Gastrocnemius medialis (tissue), 4 donors: ENCODE data around the gene IL22RA1. TPM values are rescaled to one million over a fixed set of nuclear protein-coding genes. Genes with fewer than 3 reads are reported as not detected.
A peak's percentile ranks its signal among the peaks of the same experiment; 100 is the strongest.

Experiments
- ATAC-seq, 2 donors: fragments of 150-250 bp; one replicate each; pipeline ENCODE4 v1.9.1; 2016
- DNase-seq, 2 donors: peaks; one replicate each; pipeline ENCODE4 v3.0.0-alpha.2; 2019
- H3K27ac ChIP-seq, 4 donors: fragments of 200-600 bp; sonication (generic); 1 replicate in 1 of 4; 2 replicates in 3 of 4; pipeline ENCODE4 v1.5.1; 2016 to 2018; ENCODE audit warnings: mild to moderate bottlenecking in 2 of 4, moderate library complexity in 1 of 4
- H3K27me3 ChIP-seq, 3 donors: fragments of 200-600 bp; sonication (generic) in 2 of 3; 1 replicate in 1 of 3; 2 replicates in 2 of 3; pipeline versions ENCODE4 v1.5.1 to v1.6.0; 2016 to 2019; ENCODE audit warnings: mild to moderate bottlenecking in 1 of 3, moderate library complexity in 1 of 3
- H3K36me3 ChIP-seq, 2 donors: fragments of 200-600 bp; sonication (generic) in 1 of 2; one replicate each; pipeline ENCODE4 v1.5.1; 2017 to 2018
- H3K4me1 ChIP-seq, 2 donors: fragments of 200-600 bp; sonication (generic) in 1 of 2; one replicate each; pipeline ENCODE4 v1.5.1; 2016 to 2017; ENCODE audit warnings: mild to moderate bottlenecking in 2 of 2
- H3K4me3 ChIP-seq, 4 donors: fragments of 200-600 bp; sonication (generic) in 3 of 4; 1 replicate in 1 of 4; 2 replicates in 3 of 4; pipeline ENCODE4 v1.5.1; 2016 to 2019; ENCODE audit warnings: mild to moderate bottlenecking in 2 of 4
- H3K9me3 ChIP-seq, 3 donors: fragments of 200-600 bp; sonication (generic) in 2 of 3; 1 replicate in 1 of 3; 2 replicates in 2 of 3; pipeline ENCODE4 v1.5.1; 2016 to 2019
- CTCF ChIP-seq, 5 experiments: fragments of 450-650 bp in 3 of 5; fragments of 200-600 bp in 2 of 5; sonication (generic) in 2 of 5; IDR thresholded peaks in 4 of 5; conservative IDR thresholded peaks in 1 of 5; 1 replicate in 4 of 5; 2 replicates in 1 of 5; pipeline ENCODE4 v1.5.1; 2016 to 2019; ENCODE audit warnings: antibody characterized with exemption in 5 of 5, mild to moderate bottlenecking in 3 of 5, moderate library complexity in 3 of 5
- POLR2A ChIP-seq, 2 donors: fragments of 450-650 bp; IDR thresholded peaks; one replicate each; pipeline ENCODE4 v1.6.1; 2017; ENCODE audit warnings: antibody characterized with exemption in 2 of 2, mild to moderate bottlenecking in 2 of 2, moderate library complexity in 2 of 2
- in situ Hi-C, 4 donors: fragments of 200-750 bp; cut with MboI; loops; one replicate each; pipeline versions ENCODE4 v1.15.0 to v1.8.0; 2017; ENCODE audit warnings: low sequenced_read_pairs in 4 of 4
- intact Hi-C: fragments of 100-400 bp; cut with DNase I; formaldehyde crosslinking; loops from one replicate; pipeline ENCODE4 v1.15.1; 2023; ENCODE audit warnings: low total_unique reads
- total RNA-seq, 4 donors: library from RNA; depleted of rRNA; stranded (reverse); fragments of >200 nt; gene quantifications; one replicate each; pipeline versions ENCODE4 v1.1.0 to v1.2.3, GENCODE V29; 2016

The IL22RA1 gene
- total RNA-seq, 4 donors from 2014 or later, result 0.36 TPM; not detected in 3

GRCh38 chr1:24126672-24127023 lies 16.3 kb downstream of the IL22RA1 start:
- intact Hi-C loops (no loop called here), in situ Hi-C loops (no loop called here)
- TF ChIP-seq POLR2A (IDR thresholded peaks at IDR 0.05), result peak; percentile 5 to 28
- TF ChIP-seq CTCF (IDR thresholded peaks at IDR 0.05 in 4 of 5, conservative IDR thresholded peaks at IDR 0.05 in 1 of 5), result no peak
- Histone ChIP-seq H3K4me1 (peaks cover 11 to 18% of the 10 kb centered on the region in 2 donors), H3K36me3 (no peaks in the 10 kb centered on the region), H3K27ac (peak overlapping the region; percentile 74 to 87 (median 84)), H3K9me3 (no peaks in the 10 kb centered on the region), H3K4me3 (no peak overlapping the region), H3K27me3 (no peaks in the 10 kb centered on the region)
- peak; percentile 63 to 83 for ATAC-seq
- DNase-seq, result no peak

GRCh38 chr1:24126018-24126671 lies 16.8 kb downstream of the IL22RA1 start:
- H3K27ac ChIP-seq, result peak overlapping the region; percentile 74 to 87 (median 84)
- H3K4me1 ChIP-seq, result peaks cover 11 to 18% of the 10 kb centered on the region in 2 donors
- H3K4me3 ChIP-seq, result no peak overlapping the region
- intact Hi-C loops, result no loop called here
- in situ Hi-C loops, result no loop called here
- ATAC-seq (peak; percentile 85 to 90), DNase-seq (peak; percentile 71 to 72)
- TF ChIP-seq CTCF (IDR thresholded peaks at IDR 0.05 in 4 of 5, conservative IDR thresholded peaks at IDR 0.05 in 1 of 5) (no peak), POLR2A (IDR thresholded peaks at IDR 0.05) (peak in 1 of 2 donors; percentile 38)
- H3K9me3 ChIP-seq, result no peaks in the 10 kb centered on the region
- H3K27me3 ChIP-seq, result no peaks in the 10 kb centered on the region
- H3K36me3 ChIP-seq, result no peaks in the 10 kb centered on the region

GRCh38 chr1:24125456-24125855 lies 17.5 kb downstream of the IL22RA1 start:
- Histone ChIP-seq H3K36me3 (no peaks in the 10 kb centered on the region), H3K4me3 (no peak overlapping the region), H3K27ac (peak overlapping the region; percentile 74 to 87 (median 84)), H3K27me3 (no peaks in the 10 kb centered on the region), H3K9me3 (no peaks in the 10 kb centered on the region), H3K4me1 (peaks cover 11 to 22% of the 10 kb centered on the region in 2 donors)
- no peak for TF ChIP-seq CTCF (IDR thresholded peaks at IDR 0.05 in 4 of 5, conservative IDR thresholded peaks at IDR 0.05 in 1 of 5)
- TF ChIP-seq POLR2A (IDR thresholded peaks at IDR 0.05), result no peak
- no peak for DNase-seq
- in situ Hi-C loops (no loop called here), intact Hi-C loops (no loop called here)
- ATAC-seq, result no peak

GRCh38 chr1:24124980-24125379 lies 18.0 kb downstream of the IL22RA1 start:
- no peak for ATAC-seq
- in situ Hi-C loops (no loop called here), intact Hi-C loops (no loop called here)
- H3K36me3 ChIP-seq, result no peaks in the 10 kb centered on the region
- TF ChIP-seq CTCF (IDR thresholded peaks at IDR 0.05 in 4 of 5, conservative IDR thresholded peaks at IDR 0.05 in 1 of 5) (no peak), POLR2A (IDR thresholded peaks at IDR 0.05) (no peak)
- H3K4me3 ChIP-seq, result no peak overlapping the region
- H3K27me3 ChIP-seq, result no peaks in the 10 kb centered on the region
- no peak for DNase-seq
- peak overlapping the region; percentile 74 to 87 (median 84) for H3K27ac ChIP-seq
- H3K4me1 ChIP-seq, result peaks cover 15 to 27% of the 10 kb centered on the region in 2 donors
- no peaks in the 10 kb centered on the region for H3K9me3 ChIP-seq

GRCh38 chr1:24123611-24124010 lies 19.3 kb downstream of the IL22RA1 start:
- no peak for DNase-seq
- ATAC-seq, result no peak
- Histone ChIP-seq H3K27ac (peak overlapping the region in 1 of 4 donors; percentile 82), H3K4me3 (no peak overlapping the region), H3K36me3 (no peaks in the 10 kb centered on the region), H3K27me3 (no peaks in the 10 kb centered on the region), H3K9me3 (no peaks in the 10 kb centered on the region), H3K4me1 (peaks cover 17 to 36% of the 10 kb centered on the region in 2 donors)
- intact Hi-C loops (no loop called here), in situ Hi-C loops (no loop called here)
- TF ChIP-seq POLR2A (IDR thresholded peaks at IDR 0.05) (no peak), CTCF (IDR thresholded peaks at IDR 0.05 in 4 of 5, conservative IDR thresholded peaks at IDR 0.05 in 1 of 5) (no peak)
